NCI-H1417 treated with DMSO at 0.1 percent for 48 hours (cell line): ENCODE results near the gene CDK17.
"Not testable (repeated sequence)": the region's sequence is repeated elsewhere in the genome, so short reads cannot be mapped to it uniquely, and the experiment has no call there.

Experiments
- DNase-seq: peaks from one replicate; lab custom pipeline; 2025; lab: John Stamatoyannopoulos, UW

CDK17 gene

GRCh38 chr12:96399919-96400630 lies at the start of gene CDK17:
Gene CDK17, minus strand, starts transcription at chr12:96400439. Its CDS starts 65,603 bp downstream, at chr12:96334836.
- DNase-seq: peak; percentile 35

DNA sequence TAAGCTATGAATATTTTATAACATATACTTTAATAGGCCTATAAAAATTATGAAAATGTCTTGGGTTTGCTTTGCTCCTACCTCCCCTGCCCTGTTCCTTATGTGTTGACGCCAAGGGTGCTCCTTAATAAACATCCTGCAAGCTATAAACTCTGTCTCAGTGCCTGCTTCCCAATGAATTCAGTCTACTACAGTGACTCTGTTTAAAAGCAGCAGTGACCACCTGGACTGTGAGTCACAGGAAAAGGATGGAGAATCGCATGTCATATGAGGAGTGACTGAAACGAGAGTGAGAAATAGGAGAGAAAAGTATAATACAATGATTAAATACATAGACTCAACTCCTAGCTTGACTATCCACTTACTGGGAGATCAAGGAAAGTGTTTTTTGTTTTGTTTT lies 48.1 kb upstream of the CDK17 start:
- DNase-seq: no peak

DNA sequence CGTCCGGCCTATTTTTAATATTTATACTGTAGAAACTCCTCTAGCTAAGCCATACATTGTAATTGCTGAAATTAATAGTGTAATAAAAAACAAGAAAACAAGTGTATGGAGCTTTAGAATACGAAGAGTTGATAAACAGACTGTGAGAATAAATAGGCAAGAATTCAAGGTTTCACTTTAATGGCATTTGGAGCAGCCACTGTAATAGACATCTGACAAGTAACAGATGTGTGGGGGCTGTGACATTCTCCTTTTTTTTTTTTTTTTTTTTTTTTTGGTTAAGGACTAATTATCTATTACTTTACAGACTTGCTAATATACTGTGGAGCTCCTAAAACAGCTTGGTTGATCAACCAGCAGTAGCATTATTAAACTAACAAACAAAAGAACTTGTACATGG lies 47.0 kb upstream of the CDK17 start:
- DNase-seq: no peak

- DNase-seq: no peak
These were observed 45.7 kb upstream of the CDK17 start for GRCh38 chr12:96445691-96446583.

DNA sequence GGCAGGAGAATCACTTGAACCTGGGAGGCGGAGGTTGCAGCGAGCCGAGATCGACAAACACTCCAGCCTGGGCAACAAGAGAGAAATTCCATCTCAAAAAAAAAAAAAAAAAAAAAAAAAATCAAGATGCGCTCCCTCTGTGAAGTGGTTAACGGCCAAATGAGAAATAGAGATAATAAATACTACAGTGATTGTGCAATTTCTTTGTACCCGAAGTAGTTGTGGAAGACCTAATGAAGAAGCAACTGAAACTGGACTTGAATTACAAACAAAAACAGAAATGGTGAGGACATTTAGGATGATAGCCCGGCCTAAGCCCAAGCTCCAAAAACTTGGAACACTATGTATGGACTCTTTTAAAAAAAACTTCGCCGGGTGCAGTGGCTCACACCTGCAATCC lies 44.2 kb upstream of the CDK17 start:
- no peak for DNase-seq

DNA sequence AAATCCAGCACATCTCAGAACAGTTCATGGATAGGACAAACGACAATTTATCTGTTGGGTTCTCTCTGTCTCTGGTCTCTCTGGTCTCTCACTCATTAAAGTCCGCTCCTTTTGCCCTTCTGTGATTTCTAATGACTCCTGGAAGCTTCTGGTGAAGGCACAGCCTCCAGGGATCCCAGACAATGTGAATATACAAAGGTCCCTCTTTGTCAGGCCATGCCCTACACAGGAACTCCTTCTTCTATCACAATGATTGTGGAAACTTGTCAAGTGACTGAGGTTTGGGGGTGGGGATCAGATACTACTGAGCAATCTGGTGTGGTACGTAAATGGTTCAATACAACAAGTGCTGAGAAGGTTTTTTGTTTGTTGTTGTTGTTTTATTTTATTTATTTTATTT lies 42.7 kb upstream of the CDK17 start:
- DNase-seq: no peak

- DNase-seq: no peak
These were observed 41.6 kb upstream of the CDK17 start for GRCh38 chr12:96441816-96442215.

GRCh38 chr12:96438330-96438729 lies 38.1 kb upstream of the CDK17 start:
- DNase-seq: no peak

DNA sequence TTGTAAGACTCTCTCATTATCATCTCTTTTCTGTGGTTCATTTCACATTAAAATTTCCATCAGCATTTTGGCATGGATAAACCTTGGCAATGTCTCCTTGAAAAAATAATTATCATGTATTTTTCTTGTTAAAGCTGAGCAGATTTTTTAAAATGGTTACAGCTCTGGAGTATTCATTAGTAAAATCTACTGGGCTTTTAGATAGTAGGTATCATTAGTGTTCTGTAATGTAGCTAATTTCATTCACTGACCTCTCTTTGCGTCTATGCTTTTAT lies 36.9 kb upstream of the CDK17 start:
- DNase-seq: no peak

- no peak for DNase-seq
These were observed 36.3 kb upstream of the CDK17 start for GRCh38 chr12:96436366-96437170.

DNA sequence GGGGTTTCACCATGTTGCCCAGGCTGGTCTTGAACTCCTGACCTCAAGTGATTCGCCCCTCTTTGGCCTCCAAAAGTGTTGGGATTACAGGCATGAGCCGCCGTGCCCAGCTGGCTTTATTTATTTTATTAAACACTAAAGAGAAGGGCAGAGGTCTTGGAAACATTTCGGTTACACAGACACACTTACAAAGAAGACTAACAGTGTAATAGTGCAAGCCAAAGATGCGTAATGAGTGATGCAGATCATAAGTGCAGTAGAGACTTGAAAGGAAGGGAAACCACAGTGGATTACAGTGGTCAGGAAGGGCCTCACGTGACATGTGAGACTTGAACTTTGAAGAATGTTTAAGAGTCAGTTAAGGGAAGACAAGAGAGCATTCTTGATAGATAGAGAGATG lies 33.9 kb upstream of the CDK17 start:
- DNase-seq: no peak

DNA sequence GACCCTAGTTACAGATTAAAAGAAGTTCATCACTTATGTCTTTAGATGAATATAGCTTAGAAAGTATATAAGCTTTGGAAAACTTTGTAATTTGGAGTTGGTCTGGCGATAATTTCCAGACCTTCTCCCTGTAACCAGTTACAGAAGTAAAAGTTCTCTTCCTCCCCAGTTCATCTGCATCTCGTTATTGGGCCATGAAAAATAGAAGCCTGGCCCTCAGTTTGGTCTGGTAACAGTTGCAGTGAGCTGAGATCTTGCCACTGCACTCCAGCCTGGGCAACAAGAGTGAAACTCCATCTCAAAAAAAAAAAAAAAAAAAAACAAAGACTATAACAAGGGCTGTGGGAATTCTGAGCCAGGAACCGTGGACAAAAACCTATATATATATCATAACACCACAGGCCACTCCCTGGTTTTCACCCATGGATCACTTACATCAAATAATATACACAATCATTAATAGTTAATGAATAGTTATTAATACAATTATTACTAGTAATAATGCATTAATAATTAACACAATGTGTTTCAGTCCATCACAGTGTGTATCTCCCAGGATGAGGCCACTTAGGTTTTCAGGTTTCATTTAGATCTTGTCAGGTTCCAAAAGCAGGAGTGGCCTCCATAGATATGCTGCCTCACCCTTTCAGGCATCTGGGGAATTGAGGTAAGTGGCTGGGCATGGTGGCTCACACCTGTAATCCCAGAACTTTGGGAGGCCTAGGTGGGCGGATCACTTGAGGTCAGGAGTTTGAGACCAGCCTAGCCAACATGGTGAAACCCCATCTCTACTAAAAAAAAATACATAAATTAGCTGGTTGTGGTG lies 32.5 kb upstream of the CDK17 start:
- not testable (repeated sequence) for DNase-seq

DNA sequence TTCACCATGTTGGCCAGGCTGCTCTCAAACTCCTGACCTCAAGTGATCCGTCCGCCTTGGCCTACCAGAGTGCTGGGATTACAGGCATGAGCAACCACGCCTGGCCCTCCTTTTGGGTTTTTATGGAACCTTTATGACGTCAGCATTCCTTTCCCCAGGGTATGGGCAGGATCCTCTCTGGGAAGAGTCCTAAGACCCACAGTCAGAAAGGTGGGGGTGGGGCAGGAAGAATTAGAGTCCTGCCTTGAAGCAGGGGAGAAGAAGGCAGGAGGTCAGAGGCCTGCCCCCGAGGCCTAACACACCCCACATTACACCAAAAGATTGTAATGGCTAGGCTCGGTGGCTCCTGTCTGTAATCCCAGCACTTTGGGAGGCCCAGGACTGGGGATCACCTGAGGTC lies 30.8 kb upstream of the CDK17 start:
- DNase-seq: no peak

DNA sequence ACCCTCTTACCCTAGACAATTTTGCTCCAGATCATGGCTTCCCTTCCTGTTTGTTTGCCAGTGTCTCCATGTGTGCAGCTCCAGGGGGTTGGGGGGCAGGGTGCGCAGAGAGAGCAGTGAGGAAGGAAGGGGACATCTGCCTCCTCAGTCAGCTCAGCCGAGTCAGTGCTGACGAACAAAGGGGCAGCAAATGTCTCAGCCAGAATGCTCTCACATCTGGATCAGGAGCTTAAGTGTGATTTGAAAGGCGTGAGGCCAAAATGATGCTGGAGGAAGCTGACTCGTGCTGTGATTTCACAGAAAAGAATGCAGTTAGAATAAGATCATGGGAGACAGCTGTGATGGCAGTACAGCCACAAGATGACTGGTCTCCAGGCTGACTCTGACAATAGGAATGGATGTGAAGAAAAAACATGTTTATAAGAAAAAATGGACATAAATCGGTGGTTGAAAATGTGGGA lies 27.1 kb upstream of the CDK17 start:
- no peak for DNase-seq

GRCh38 chr12:96425951-96426350 lies 25.7 kb upstream of the CDK17 start:
- no peak for DNase-seq

DNA sequence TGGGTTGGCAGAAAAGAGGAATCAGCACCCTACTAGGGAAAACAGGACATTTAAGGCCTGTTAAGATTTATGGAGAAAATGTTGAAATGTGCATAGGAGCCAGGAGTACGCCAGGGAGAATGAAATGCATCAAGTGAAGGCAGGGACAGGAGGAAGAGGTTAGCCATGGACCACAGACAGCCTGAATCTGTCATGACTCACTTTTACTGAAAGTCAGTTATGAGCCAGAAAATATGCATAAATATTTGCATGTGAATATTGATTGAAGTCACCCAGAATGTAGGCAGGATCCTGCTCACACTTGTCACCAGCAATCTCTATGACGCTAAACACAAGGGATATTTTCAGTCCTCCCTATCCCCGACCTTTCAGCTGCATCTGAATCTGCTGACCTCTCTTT lies 25.1 kb upstream of the CDK17 start:
- DNase-seq: no peak

DNA sequence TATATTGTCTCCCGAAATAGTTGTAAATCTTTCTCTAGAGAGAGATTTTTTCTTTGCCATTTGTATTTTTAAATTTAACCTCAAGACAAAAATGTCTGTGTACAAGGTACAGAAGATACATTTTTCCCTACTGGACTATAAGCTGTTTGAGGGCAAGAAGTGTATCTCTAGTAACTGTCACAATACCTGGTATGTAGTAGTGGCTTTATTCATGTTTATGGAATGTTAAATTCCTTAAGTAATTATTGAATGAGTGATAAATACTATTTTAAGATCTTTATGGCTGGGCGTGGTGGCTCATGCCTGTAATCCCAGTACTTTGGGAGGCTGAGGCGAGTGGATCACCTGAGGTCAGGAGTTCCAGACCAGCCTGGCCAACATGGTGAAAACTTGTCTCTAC lies 24.4 kb upstream of the CDK17 start:
- DNase-seq: no peak

DNA sequence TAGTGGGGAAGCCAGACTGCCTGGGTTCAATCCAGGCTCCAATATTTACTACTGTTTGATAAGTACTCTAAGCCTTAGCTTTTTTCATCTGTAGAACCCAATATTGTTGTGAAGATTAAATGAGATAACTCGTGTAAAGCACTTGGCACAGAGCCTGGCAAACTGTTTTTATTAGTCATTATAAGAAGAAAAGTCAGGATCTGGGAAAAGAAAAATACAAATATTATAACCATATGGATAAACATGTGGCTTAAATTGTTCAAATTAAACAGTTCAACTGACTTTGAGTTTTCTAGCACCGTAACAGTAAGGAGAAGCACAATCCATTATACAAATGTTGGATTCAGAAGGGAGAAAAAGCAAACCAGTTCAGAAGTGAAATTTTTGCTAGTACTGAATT lies 22.0 kb upstream of the CDK17 start:
- no peak for DNase-seq

GRCh38 chr12:96421014-96421413 lies 20.8 kb upstream of the CDK17 start:
- DNase-seq: no peak

- DNase-seq: no peak
These were observed 20.1 kb upstream of the CDK17 start for GRCh38 chr12:96420277-96420835.

GRCh38 chr12:96419576-96420276 lies 19.5 kb upstream of the CDK17 start:
- DNase-seq: no peak
